D341Med (cell line): ENCODE data around the gene CUL5.

Experiments
- DNase-seq: peaks from one replicate; pipeline ENCODE4 v3.0.0; 2012; ENCODE audit warnings: low spot score

The CUL5 gene

DNA sequence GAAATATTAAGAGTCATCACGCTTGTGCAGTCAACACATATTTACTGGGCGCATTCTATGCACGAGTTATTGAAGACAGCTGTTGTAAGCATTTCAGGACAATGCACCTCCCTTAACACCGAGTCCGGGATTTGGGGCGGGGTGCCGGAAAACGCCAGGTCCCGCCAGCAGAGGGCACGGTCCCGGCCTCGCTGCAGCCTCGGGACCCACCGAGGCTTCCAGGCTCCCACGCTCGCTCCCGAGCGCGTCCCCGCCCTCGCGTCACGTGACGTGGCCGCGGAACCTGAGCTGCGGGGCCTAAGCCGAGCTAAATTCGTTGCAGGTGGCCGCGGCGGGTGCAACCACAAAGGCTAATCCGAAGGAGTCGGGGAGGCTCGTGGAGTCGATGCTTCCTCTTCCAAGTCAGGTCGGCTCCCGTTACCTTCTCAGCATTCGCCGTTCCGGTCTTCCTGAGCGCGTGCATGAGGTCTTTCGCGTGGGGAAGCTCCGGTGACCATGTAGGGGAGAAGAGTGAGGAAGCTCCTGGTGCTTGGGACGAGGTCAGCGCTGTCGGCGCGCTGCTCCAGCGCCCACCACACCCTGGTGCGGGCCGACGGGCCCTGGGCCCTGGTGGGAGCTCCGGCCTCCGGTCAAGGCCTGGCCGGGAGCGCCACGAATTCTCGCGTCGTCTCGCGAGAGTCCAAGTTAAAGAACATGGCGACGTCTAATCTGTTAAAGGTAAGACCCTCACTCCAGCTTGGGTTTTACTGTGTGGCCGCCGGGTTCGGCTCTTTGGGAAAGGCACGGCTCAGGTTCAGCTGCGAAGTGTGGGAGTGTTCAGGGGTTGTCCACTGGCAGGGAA, at the start of gene CUL5:
TSS of gene CUL5 (plus strand) at position 243 of the 841 bp plus-strand sequence. CDS start at position 694, 451 bp downstream.
- peak; percentile 96 for DNase-seq

DNA sequence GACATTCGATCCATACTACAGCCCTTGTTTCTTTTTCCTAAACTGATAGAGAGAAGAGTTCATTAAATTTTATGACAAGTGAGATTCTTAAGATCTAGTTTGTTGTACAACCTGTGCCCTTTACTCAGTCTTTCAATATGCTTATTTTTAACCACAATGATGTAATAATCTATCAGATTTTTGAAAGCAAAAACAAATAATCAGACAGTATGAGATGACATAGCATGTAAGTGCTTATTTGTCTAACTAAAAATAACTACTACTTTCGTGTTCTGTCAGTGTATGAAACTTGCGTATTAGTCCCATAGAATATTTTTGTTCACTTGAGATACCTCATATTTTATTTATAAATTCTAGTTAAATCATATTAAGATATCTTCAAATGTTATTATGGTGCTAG, 47.2 kb upstream of the CUL5 start:
- DNase-seq: no peak

DNA sequence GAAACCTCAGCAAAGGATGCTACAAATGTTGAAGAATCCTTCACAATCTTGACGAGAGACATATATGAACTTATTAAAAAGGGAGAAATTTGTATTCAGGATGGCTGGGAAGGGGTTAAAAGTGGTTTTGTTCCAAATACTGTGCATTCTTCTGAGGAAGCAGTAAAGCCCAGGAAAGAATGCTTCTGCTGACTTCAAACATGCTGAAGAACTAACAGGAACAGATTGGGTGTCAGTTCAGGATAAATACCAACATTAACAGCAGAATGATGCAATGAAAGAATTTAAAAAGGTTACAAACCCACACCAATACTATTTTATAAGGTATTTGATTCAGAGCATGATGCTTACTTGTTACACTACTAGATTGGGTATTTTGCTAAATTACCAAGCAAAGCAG, 46.5 kb upstream of the CUL5 start:
- no peak for DNase-seq

DNA sequence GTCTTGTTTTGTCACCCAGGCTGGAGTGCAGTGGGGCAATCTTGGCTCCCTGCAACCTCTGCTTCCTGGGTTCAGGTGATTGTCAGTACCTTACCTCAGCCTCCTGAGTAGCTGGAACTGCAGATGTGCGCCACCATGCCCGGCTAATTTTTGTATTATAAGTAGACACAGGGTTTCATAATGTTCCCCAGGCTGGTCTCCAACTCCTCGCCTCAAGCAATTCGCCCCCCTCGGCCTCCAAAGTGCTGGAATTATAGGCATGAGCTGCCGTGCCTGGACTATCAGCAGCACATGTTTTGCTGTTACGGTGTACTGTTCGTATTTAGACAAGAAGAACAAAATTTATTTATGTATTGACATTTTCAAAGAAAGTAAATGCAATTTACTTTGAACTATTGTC, 45.6 kb upstream of the CUL5 start:
- no peak for DNase-seq

DNA sequence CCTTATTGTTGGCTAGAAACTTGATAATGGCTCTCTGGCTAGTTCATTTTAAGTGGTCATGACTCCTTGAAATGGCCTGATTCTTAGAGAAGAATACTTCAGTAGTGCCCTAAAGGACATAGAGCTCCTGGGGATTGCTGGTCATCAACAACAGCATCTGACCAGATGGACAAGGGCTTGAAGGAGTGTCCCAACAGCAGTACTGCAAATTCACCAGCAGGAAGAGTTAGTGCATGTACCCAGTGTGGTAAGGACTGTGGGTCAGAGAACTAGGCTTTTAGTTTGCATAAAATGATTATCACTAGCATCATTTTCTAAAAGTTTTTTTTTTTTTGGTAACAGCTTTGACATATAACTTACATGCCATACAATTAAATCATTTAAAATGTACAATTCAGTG, 39.5 kb upstream of the CUL5 start:
- peak; percentile 41 for DNase-seq

DNA sequence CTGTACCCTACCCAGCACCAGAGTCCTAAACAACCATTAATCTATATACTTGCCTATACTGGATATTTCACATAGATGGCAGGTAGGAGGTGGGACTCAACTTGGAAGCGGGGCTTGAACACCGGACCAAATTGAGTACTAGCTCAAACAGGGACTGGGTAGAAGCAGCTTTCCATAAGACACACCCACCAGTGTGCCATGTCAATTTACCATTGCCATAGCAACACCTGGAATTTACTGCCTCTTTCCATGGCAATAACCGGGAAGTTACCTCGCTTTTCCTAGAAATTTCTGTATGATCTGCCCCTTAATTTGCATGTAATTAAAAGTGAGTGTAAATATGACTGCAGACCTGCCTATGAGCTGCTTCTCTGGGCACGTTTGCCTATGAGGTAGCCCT, 38.6 kb upstream of the CUL5 start:
- DNase-seq: no peak

DNA sequence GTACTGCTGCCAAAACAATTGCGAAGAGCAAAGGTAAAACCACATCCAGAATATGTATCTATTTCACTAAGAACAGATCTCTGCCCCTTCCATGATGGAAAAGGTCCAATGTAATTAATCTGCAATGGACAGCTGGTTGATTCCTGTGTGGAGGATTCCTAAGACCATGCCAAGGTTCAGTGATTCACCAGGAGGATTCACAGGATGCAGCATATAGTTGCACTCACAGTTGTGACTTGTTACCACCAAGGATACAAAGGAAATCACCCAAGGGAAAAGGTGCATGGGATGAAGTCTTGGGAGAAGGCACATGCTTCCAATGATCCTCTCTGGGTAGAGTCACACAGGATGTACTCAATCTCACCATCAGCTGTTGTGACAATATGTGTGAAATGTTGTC, 35.1 kb upstream of the CUL5 start:
- DNase-seq: no peak

DNA sequence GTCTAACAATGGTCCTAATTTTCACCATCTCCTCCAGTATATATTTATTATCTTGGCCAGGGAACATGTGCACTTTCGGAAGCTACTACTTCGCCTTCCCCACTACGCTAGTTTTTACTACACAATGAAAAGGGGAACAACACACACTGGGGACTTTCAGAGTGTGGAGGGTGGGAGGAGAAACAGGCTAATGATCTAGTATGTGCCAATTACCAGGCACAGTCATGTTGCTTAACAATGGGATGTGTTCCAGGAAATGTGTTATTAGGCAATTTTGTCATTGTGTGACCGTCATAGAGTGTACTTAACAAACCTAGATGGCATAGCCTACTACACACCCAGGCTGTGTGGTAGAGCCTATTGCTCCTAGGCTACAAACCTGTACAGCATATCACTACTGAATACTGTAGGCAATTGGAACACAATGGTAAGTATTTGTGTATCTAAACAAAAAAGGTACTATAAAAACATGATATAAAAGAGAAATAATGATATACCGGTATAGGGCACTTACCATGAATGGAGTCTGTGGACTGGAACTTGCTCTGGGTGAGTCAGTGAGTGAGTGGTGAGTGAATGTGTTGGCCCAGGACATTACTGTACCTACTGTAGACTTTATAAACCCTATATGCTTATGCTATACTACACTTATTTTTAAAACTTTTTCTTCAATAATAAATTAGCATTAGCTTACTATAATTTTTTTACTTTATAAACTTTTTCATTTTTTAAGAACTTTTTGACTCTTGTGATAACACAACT, 20.1 kb upstream of the CUL5 start:
- DNase-seq: no peak

DNA sequence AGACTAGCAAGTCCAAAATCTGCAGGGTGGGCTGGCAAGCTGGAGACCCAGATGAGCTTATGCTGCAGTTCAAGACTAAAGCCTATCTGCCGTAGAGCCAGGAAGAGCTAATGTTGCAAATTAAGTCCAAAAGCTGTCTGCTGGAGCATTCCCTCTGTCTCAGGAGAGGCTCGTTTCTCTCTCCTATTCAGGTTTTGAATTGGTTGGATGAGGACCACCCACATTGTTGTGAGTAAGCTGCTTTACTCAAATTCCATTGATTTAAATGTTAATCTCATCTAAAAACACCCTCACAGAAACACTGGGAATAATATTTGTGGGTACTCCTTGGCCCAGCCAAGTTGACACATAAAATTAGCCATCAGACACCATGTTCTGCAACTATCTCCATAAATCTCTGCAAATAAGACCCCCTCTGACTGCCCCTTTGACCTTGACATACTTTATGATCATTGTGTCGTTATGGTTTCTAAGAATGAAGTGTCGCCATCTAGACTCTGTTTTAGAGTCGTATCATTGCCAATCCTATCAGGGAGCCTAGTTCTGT, 16.8 kb upstream of the CUL5 start:
- DNase-seq: no peak

DNA sequence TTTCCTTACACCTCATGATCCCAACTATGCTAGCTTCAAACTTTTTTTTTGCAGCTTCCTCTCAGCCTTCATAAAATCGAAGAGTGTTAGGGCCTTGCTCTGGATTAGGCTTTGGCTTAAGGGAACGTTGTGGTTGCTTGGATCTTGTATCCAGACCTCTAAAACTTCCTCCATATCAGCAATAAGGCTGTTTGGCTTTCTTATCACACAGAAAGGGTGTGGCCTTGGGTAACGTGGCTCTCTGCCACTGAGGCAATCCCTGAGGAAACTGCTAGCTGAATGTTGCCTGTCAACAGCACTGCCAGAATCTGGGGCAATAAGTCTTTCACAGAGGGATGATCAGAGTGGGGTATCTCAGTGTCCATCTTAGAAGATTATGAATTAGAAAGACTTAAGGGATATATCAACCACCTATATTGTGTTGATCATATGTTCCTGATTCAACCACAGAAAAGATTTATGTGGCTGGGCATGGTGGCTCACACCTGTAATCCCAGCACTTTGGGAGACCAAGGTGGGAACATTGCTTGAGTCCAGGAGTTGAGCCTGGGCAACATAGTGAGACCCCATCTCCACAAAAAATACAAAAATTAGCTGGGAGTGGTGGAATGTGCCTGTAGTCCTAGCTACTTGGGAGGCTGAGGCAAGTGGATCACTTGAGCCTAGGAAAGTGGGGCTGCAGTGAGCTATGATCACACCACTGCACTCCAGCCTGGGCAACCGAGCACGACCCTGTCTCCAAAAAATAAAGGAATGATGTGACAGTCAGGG, 12.5 kb upstream of the CUL5 start:
- no peak for DNase-seq

DNA sequence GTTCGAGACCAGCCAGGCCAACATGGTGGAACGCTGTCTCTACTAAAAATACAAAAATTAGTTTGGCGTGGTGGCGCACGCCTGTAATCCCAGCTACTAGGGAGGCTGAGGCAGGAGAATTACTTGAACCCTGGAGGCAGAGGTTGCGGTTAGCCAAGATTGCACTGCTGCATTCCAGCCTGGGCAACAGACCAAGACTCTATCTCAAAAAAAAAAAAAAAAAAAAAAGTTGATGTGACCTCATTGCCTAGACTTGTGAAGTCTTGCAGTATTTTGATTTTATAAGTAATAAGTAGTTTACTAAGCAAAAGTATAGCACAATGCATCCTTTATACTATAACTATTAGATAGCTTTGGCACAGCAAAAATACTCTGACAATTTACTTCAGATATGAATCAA, 9.9 kb upstream of the CUL5 start:
- no peak for DNase-seq

DNA sequence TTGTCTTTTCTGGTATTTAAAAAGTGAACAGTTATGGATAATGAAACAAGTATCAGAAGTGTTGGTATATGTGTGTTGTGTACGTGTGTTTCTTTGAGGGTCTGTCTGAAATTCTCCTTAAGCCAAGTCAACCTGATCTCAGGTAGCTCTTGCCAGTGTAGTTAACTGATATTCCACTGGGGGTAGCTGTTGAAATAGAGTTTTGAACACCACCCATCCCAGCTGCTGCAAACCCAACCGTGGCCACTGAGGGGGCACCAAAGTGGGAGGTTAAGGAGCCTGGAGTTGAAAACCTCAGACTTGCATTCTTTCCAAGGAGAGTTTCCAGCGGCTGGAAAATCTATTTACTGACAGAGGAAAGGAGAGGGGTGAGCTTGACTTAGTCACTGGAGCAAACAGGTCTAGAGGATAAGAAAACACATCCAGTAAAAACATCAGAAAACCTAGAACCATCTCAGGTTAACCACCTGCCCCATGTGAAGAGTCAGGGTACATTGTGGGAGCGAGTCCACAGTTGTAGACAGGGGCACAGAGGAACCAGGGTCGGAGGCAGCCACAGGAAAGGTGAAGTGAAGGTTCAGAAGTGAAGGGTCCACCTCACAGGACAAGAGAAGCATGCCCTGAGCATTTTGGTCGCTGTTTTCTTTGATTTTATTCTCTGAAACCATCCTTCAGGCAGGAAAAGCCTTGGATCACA, 8.8 kb upstream of the CUL5 start:
- DNase-seq: peak; percentile 82

DNA sequence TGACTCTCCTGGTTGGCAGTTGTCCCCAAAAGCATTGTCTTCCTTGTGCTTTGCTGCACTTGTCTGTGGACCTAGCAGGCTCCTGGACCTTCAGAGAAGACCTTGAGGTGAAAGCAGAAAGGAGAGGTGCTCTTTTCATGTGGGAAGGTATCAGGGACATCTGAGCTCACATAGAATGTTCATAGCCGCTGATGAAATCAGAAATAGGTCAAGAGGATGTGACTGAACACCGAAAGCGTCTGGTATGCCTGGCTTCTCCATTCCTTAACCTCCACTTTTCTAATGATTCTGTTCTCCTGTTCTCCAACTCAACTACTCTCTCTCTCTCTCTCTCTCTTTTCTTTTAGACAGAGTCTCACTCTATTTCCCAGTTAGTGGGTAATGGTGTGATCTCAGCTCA, 6.2 kb upstream of the CUL5 start:
- no peak for DNase-seq

DNA sequence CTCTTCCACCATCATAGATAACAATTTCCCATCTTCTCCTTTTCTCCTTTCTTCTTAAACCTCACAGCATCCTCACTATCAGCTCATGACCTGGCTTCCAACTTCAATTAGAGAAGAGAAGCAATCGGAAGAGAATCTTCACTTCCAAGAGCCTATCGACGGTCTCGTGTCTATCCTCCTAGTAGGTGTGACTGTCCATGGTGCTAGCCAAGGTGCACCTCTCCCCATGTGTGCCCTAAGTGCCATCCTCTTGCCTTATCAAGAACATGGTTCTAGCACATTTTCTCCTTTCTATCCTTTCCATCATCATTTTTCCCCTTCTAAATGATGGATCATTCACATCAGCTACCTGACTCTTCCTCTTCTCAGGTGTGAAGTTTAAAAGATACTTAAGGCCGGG, 5.1 kb upstream of the CUL5 start:
- DNase-seq: no peak

DNA sequence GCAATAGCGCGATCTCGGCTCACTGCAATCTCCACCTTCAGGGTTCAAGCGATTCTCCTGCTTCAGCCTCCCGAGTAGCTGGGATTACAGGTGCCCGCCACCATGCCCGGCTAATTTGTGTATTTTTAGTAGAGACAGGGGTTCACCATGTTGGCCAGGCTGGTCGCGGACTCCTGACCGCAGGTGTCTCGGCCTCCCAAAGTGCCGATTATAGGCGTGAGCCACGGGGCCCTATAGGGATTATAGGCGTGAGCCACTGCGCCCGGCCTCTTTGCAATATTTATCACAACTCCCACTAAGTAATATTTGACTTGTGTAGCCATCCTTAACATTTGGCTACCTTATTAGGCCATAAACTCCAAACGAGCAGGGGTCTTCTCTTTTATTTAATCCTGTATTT, 879 bp upstream of the CUL5 start:
- no peak for DNase-seq

DNA sequence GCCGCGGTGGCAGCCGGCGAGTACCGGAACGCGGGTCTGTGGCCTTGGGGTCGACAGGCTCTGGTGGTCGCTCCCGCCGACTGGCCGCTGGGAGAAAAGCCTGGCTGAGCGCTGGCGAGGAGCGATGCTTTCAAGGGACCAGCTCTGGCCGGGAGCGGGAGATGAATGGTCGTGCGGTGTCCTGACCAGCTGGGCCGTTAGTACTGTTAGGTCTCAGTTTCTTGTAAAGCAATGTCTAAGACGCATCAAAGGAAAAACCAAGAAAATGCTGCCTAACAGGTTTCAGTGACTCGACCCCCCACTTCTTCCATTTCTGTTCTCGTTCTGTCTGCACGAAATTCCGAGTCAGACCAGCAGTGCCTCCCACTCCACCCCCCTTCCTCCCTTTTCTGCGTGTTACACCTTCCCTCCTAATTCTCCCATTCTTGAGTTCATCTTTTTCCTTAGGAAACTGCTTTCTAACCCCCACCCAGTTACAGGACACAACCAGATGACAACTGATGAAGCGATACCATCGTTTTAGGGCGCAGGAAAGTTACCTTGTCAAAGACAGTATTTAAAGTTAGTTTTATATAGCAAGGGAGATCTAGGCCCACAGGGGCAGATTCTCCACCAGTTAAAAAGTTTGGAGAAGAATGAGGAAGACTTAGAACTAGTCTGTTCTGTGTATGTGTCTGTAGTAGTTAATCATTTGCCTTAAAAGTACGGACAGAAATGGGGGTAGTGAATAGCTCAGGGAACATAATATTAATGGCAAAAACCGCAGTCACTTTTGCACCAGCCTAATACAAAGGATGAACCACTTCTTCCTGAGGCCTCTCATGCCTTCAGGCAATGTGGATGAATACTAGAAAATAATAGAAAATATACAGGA, 1.0 kb downstream of the CUL5 start:
- DNase-seq: no peak

DNA sequence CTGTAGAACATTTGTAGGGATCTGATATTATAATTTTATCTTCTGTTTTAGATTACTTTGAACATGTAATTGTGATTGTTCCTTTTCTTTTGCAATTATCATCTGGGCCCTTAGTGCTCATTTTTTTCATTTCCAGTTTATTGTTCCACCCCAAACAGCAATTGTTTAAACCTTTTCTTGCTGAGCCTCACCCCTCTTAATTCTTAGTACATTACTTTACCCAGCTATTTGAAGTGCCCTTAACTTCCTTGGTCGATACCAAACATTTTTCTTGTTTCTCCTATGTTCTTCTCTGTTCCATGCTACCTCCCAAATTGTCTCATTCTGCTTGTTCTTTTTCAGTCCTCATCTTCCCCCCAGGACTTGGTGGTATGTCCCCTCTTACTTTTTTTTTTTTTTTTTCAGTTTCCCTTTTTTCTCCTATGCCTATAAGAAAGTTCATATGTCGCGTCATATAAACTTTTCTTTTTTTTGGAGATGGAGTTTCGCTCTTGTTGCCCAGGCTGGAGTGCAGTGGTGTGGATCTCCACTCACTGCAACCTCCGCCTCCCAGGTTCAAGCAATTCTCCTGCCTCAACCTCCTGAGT, 3.5 kb downstream of the CUL5 start:
- no peak for DNase-seq

DNA sequence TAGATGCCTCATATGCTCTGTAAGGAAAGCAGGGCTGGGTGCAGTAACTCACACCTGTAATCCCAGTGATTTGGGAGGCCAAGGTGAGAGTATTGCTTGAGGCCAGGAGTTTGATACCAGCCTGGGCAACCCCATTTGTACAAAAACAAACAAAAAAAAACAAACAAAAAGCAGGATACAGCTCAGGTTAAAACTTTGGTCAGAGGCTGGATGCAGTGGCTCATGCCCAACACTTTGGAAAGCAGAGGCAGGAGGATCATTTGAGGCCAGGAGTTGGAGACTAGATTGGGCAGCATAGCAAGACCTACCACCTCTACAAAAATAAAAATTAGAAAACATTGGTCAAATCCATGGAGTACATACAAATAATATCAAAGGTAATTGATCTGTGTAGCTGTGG, 7.9 kb downstream of the CUL5 start:
- DNase-seq: no peak

DNA sequence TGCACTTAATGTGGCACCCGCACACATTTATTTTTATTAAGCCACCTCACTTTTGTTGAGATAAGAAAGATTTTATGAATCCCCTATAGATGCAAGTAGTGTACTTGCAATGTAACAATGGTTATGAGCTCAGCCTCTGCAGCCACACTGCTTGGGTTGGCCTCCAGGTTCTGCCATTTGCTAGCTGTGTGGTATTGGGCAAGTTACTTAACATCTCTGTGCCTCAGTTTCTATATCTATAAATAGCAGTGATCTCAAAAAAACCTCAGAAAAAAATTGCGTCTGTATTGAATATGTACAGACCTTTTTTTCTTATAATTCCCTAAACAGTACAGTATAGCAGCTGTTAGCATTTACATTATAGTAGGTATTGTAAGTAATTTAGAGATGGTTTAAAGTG, 10.0 kb downstream of the CUL5 start:
- DNase-seq: no peak

DNA sequence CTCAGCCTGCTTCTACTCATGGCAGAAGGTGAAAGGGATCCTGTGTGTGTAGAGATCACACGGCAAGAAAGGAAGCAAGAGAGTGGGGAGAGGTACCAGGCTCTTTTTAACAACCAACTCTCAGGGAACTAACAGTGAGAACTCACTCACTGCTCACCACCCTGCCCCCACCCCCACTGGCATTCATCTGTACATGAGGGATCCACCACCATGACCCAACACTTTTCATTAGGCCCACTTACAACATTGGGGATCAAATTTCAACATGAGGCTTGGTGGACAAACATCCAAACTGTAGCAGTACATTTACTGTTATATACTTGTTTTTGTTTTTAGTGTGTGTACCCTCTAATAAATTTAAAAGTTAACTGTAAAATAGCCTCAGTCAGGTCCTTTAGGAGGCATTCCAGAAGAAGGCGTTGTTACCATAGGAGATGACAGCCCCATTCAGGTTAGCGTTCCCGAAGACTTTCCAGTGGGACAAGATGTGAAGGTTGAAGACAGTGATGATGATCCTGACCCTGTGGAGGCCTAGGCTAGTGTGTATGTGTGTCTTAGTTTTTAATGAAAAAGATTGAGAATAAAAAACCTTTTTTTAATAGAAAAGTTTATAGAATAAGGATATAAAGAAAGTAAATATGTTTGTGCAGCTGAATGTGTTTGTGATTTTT, 11.3 kb downstream of the CUL5 start:
- no peak for DNase-seq
